D721Med (cell line): ENCODE results near the gene SV2A.
"Not testable (repeated sequence)": the region's sequence is repeated elsewhere in the genome, so short reads cannot be mapped to it uniquely, and the experiment has no call there.

Experiments used
- DNase-seq: peaks from one replicate; pipeline ENCODE4 v3.0.0; 2011; ENCODE audit warnings: low spot score; ENCODE audit not compliant: insufficient read length
- FAIRE-seq: peaks from 2 replicates; lab custom pipeline; 2011; peaks lifted over from hg19 to GRCh38; lab: Jason Lieb, UNC
- CTCF ChIP-seq: IDR thresholded peaks from 2 replicates; pipeline ENCODE4 v1.5.1; 2012; ENCODE audit warnings: mild to moderate bottlenecking, control low read depth; ENCODE audit not compliant: insufficient read depth; ENCODE audit errors: missing control alignments

The SV2A gene

GRCh38 chr1:149877211-149877946, 40.3 kb downstream of the SV2A start:
- no peak for TF ChIP-seq CTCF
- FAIRE-seq (no peak), DNase-seq (no peak)

GRCh38 chr1:149873060-149873459, 44.6 kb downstream of the SV2A start:
- not testable (repeated sequence) for DNase-seq, FAIRE-seq

GRCh38 chr1:149866887-149867286, 50.8 kb downstream of the SV2A start:
- DNase-seq, FAIRE-seq: not testable (repeated sequence)

- DNase-seq, FAIRE-seq: not testable (repeated sequence)
These were observed 56.1 kb downstream of the SV2A start for GRCh38 chr1:149861497-149862054.

GRCh38 chr1:149860684-149861496, 56.8 kb downstream of the SV2A start:
- DNase-seq, FAIRE-seq: not testable (repeated sequence)

GRCh38 chr1:149860271-149860670, 57.4 kb downstream of the SV2A start:
- FAIRE-seq, DNase-seq: not testable (repeated sequence)
